Measurements from ENCODE around the gene CDC25B. TPM values are rescaled to one million over a fixed set of nuclear protein-coding genes. Genes with fewer than 3 reads are reported as not detected.

CDC25B gene
- total and polyA plus RNA-seq, 10 of the 15 experiments (the other 5 are each of a cell fraction or from before 2014, with no cell fraction given): 4.6 to 58.8 (median 24.6) TPM

DNA sequence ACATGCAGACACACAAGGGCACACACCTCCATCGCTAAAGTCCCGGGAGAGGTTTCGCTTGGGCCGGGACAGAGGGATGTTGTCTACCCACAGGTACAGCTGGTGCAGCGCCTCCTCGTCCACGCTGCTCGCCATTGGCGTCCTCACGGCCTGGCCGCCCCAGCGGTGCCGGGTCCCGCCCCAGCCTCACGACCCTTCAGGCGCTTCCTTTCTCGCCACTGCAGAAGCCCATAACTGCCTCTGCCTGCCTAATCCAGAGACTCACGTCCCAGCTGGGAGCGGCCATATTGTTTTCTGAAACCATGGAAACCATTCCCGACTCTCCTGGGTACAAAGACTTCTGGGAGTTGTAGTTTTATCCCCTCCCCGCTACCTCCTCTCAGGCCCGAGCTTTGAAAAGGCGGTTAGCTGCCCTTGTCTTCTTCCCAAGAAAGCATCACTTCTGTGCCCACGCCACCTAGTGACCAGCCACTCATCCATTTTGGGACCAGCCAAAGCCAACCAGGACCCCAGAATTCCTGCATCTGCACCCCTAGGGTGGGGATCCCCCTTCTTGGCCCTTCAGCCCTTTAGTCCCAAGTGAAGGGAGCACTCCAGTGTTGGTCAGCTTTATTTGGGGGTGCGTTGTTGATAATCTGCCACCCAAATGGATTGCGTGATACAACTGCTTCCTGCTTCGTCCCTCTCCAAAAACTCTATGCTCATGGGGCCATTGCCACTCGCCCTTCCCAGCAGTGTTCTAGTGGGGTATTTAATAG lies 14.8 kb upstream of the CDC25B start, which contains the start of gene SPEF1 (continued):
- TF ChIP-seq SMC3 (IDR thresholded peaks at IDR 0.05; ENCODE audit: borderline replicate concordance, low read length) (peak; percentile 13; the same call in 1 of the 2 replicates), CREM (IDR thresholded peaks at IDR 0.05; ENCODE audit: low read depth) (peak; percentile 22; the same call in 1 of the 2 replicates), YY1 (IDR thresholded peaks at IDR 0.05; ENCODE audit: low read depth, low read length) (peak; percentile 99), NRF1 (conservative IDR thresholded peaks at IDR 0.05; ENCODE audit: low read depth, low read length) (no peak), MEF2B (IDR thresholded peaks at IDR 0.05; ENCODE audit: partially characterized antibody, poor library complexity, severe bottlenecking) (no peak), SREBF2 (IDR thresholded peaks at IDR 0.05; ENCODE audit: low read length) (no peak), SIN3A (IDR thresholded peaks at IDR 0.05; ENCODE audit: low read depth, low read length) (peak; percentile 87), BMI1 (IDR thresholded peaks at IDR 0.05; ENCODE audit: borderline replicate concordance) (peak; percentile 86), IKZF1 (conservative IDR thresholded peaks at IDR 0.05) (peak; percentile 83), POLR2A (IDR thresholded peaks at IDR 0.05; ENCODE audit: low read depth, low read length) (peak; percentile 32; the same call in 1 of the 2 replicates)
- TF ChIP-seq, protein P1, sequence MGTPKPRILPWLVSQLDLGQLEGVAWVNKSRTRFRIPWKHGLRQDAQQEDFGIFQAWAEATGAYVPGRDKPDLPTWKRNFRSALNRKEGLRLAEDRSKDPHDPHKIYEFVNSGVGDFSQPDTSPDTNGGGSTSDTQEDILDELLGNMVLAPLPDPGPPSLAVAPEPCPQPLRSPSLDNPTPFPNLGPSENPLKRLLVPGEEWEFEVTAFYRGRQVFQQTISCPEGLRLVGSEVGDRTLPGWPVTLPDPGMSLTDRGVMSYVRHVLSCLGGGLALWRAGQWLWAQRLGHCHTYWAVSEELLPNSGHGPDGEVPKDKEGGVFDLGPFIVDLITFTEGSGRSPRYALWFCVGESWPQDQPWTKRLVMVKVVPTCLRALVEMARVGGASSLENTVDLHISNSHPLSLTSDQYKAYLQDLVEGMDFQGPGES (IDR thresholded peaks at IDR 0.05): no peak
- TF ChIP-seq, protein P2, sequence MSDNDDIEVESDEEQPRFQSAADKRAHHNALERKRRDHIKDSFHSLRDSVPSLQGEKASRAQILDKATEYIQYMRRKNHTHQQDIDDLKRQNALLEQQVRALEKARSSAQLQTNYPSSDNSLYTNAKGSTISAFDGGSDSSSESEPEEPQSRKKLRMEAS (IDR thresholded peaks at IDR 0.05; ENCODE audit: low read depth, low read length): peak; percentile 65; the same call in 1 of the 2 replicates

DNA sequence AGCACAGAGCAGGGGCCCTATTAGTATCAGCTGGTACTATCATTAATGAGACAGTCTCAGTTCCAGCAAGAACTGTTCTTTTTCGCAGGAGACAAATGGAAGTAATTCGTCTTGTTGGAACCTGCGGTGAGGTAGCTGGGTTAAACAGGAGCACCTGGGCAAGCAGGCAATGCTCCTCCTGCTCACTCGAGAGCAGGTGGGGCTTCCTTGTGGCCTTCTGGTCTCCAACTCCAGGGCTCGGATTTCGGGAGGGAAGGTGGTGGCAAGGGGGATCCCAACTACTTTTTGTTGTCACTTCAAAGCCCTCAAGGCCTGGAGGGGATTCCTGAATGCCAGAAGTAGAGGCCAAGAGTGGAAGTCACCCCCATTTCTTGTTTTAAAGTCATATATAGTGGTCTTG lies 13.5 kb upstream of the CDC25B start:
- Histone ChIP-seq H3K9me3 (replicated peaks; ENCODE audit: control insufficient read depth, insufficient read depth, low read length) (no peaks in the 10 kb centered on the region), H3K27ac (ENCODE audit: control insufficient read depth, insufficient read depth) (no peak overlapping the region), H3K9ac (ENCODE audit: control insufficient read depth, insufficient read depth, low read length) (no peak overlapping the region), H3K4me3 (no peak overlapping the region), H2AFZ (ENCODE audit: control insufficient read depth, low read depth, low read length) (no peak overlapping the region), H3K4me2 (ENCODE audit: control insufficient read depth, insufficient read depth) (no peak overlapping the region), H3K79me2 (ENCODE audit: control insufficient read depth, insufficient read depth, low read length) (peaks cover 14% of the 10 kb centered on the region), H4K20me1 (ENCODE audit: control insufficient read depth, insufficient read depth) (no peaks in the 10 kb centered on the region), H3K27me3 (replicated peaks in 1 of 2; ENCODE audit: control insufficient read depth in 2 of 2, insufficient read depth in 2 of 2, low read length in 1 of 2) (peaks cover 12% of the 10 kb centered on the region in 2 experiments), H3K4me1 (ENCODE audit: control insufficient read depth, insufficient read depth, low read length) (peaks cover 25% of the 10 kb centered on the region), H3K36me3 (ENCODE audit: control insufficient read depth in 2 of 2, insufficient read depth in 2 of 2, low read length in 1 of 2) (no peaks in the 10 kb centered on the region)
- DNase-seq (ENCODE audit: low read depth, low spot score) (no peak), ATAC-seq (no peak), FAIRE-seq (no peak)
- intact Hi-C loops (cut with micrococcal nuclease; ENCODE audit: unreplicated experiment) (loop anchor here (5.0 to 10.0 kb wide), 2 partner anchors 65 to 232 kb away; partner anchors contain the start of gene RNF24), in situ Hi-C loops (cut with MboI) (loop anchor here (5.0 kb wide), 1 partner anchor 305 kb away; no protein-coding TSS in a partner anchor)
- TF ChIP-seq SMAD5 (IDR thresholded peaks at IDR 0.05; ENCODE audit: low read depth) (0 out of 2 replicates have a peak, but pooled peaks have one; percentile 29), KDM1A (IDR thresholded peaks at IDR 0.05; ENCODE audit: borderline replicate concordance) (no peak), SUZ12 (IDR thresholded peaks at IDR 0.05; ENCODE audit: unreplicated experiment) (no peak)
- 91% methylated on average over 6 of the region's 6 CpGs for WGBS (ENCODE audit: insufficient coverage, insufficient replicate concordance, low lambda C conversion rate, missing lambda C conversion rate)
- ChIA-PET SMC1A (ENCODE audit: uncharacterized antibody, unreplicated experiment) (no interaction called here), POLR2A (no interaction called here), CTCF (interaction anchor here (1.4 to 1.7 kb wide), 2 partner anchors 15 to 303 kb away, joined by 6 read pairs; partner anchors contain the start of gene ADISSP), RAD21 (ENCODE audit: unreplicated experiment) (no interaction called here)
- BruUV-seq (replicated peaks): no TSS peak

Measured in GM12878 (cell line).